IMR-90 (cell line): Measurements from ENCODE around the gene MAGEA8. TPM values are rescaled to one million over a fixed set of nuclear protein-coding genes. Genes with fewer than 3 reads are reported as not detected.

Source experiments
- ATAC-seq: fragments of 200-7000 bp; cut with Tn5 transposase; 2 replicates; pipeline ENCODE4 v1.9.1; 2020; ENCODE audit warnings: low read depth, mild to moderate bottlenecking, moderate library complexity
- BruUV-seq: library from RNA; stranded (reverse); fragments of 400-500 nt; replicated peaks from 2 replicates; lab custom pipeline; 2021; lab: Mats Ljungman, UMichigan
- CTCF ChIA-PET: fragments of 300-600 bp; formaldehyde crosslinking; extraction: SDS; loops from one replicate; lab custom pipeline; 2021; ENCODE audit warnings: antibody characterized with exemption; lab: Yijun Ruan, JAX
- POLR2A ChIA-PET: fragments of 300-600 bp; sonication (Branson Sonifier 250); formaldehyde crosslinking; loops from one replicate; lab custom pipeline; 2022; ENCODE audit warnings: antibody characterized with exemption; ENCODE audit not compliant: unreplicated experiment; lab: Charles Lee
- DNase-seq: peaks from one replicate; pipeline ENCODE4 v3.0.0; 2013
- H2AFZ ChIP-seq: replicated peaks from 2 replicates; pipeline ENCODE3; 2013; ENCODE audit warnings: low read length, mild to moderate bottlenecking; ENCODE audit not compliant: poor library complexity
- H2AK5ac ChIP-seq: 2 replicates; pipeline ENCODE4 v1.6.1; 2013; ENCODE audit warnings: low read depth, low read length, inconsistent platforms
- H2AK9ac ChIP-seq: replicated peaks from 2 replicates; pipeline ENCODE3; 2013; ENCODE audit warnings: mild to moderate bottlenecking, low read depth, low read length, moderate library complexity; ENCODE audit not compliant: poor library complexity
- H2BK120ac ChIP-seq: 2 replicates; pipeline ENCODE4 v1.6.1; 2013; ENCODE audit warnings: low read depth, low read length, inconsistent platforms
- H2BK15ac ChIP-seq: 3 replicates; pipeline ENCODE4 v1.6.1; 2013; ENCODE audit warnings: low read depth, low read length, inconsistent platforms
- H2BK20ac ChIP-seq: 2 replicates; pipeline ENCODE4 v1.6.1; 2013; ENCODE audit warnings: low read depth, mild to moderate bottlenecking, inconsistent platforms, low read length, moderate library complexity
- H2BK5ac ChIP-seq: 2 replicates; pipeline ENCODE4 v1.6.1; 2013; ENCODE audit warnings: mild to moderate bottlenecking, low read depth, low read length, inconsistent platforms; ENCODE audit not compliant: poor library complexity, severe bottlenecking
- H3K14ac ChIP-seq: replicated peaks from 2 replicates; pipeline ENCODE4 v1.6.1; 2013; ENCODE audit warnings: low read depth, low read length, inconsistent platforms
- H3K18ac ChIP-seq: 2 replicates; pipeline ENCODE4 v1.6.1; 2013; ENCODE audit warnings: low read depth, low read length, control low read depth
- H3K23ac ChIP-seq: 2 replicates; pipeline ENCODE4 v1.6.1; 2013; ENCODE audit warnings: low read depth, low read length, inconsistent platforms
- H3K27ac ChIP-seq: 2 replicates; pipeline ENCODE4 v1.5.1; 2013; ENCODE audit warnings: mild to moderate bottlenecking, control low read depth, low read length; ENCODE audit not compliant: insufficient read depth
- H3K27me3 ChIP-seq: 2 replicates; pipeline ENCODE4 v1.6.1; 2013; ENCODE audit warnings: low read length; ENCODE audit not compliant: control insufficient read depth, insufficient read depth
- H3K36me3 ChIP-seq: 2 replicates; pipeline ENCODE4 v1.6.1; 2013; ENCODE audit warnings: low read length, mixed read lengths; ENCODE audit not compliant: control insufficient read depth, insufficient read depth
- H3K4ac ChIP-seq: 2 replicates; pipeline ENCODE4 v1.6.1; 2013; ENCODE audit warnings: low read depth, low read length, inconsistent platforms
- H3K4me1 ChIP-seq: 2 replicates; pipeline ENCODE4 v1.6.1; 2013; ENCODE audit warnings: low read length, mixed read lengths; ENCODE audit not compliant: control insufficient read depth, insufficient read depth
- H3K4me2 ChIP-seq: 2 replicates; pipeline ENCODE4 v1.6.1; 2013; ENCODE audit warnings: low read depth, mild to moderate bottlenecking, control low read depth, low read length, moderate library complexity
- H3K4me3 ChIP-seq: 2 replicates; pipeline ENCODE4 v1.5.1; 2013; ENCODE audit warnings: low read depth, mild to moderate bottlenecking, control low read depth, low read length, moderate library complexity; ENCODE audit not compliant: insufficient read depth
- H3K56ac ChIP-seq: 2 replicates; pipeline ENCODE4 v1.6.1; 2013; ENCODE audit warnings: low read length, inconsistent platforms; ENCODE audit not compliant: insufficient read depth; ENCODE audit errors: extremely low read depth
- H3K79me1 ChIP-seq, 2 experiments: 2 replicates each; pipeline ENCODE4 v1.6.1; 2013; ENCODE audit warnings: low read length in 2 of 2, inconsistent platforms in 1 of 2, low read depth in 1 of 2
- H3K9ac ChIP-seq: 2 replicates; pipeline ENCODE4 v1.6.1; 2013; ENCODE audit warnings: low read depth, low read length, control low read depth
- H3K9me1 ChIP-seq: 2 replicates; pipeline ENCODE4 v1.6.1; 2013; ENCODE audit warnings: low read length, inconsistent platforms; ENCODE audit not compliant: insufficient read depth
- H3K9me3 ChIP-seq: 2 replicates; pipeline ENCODE4 v1.6.1; 2013; ENCODE audit warnings: low read length; ENCODE audit not compliant: control insufficient read depth, insufficient read depth
- H4K20me1 ChIP-seq: 2 replicates; pipeline ENCODE4 v1.6.1; 2013; ENCODE audit warnings: low read length, inconsistent platforms; ENCODE audit not compliant: insufficient read depth
- H4K5ac ChIP-seq: 2 replicates; pipeline ENCODE4 v1.6.1; 2013; ENCODE audit warnings: mild to moderate bottlenecking, low read depth, low read length, control low read depth
- H4K8ac ChIP-seq, 2 experiments: 2 replicates each; pipeline ENCODE4 v1.6.1; 2013; ENCODE audit warnings: low read depth in 2 of 2, low read length in 2 of 2, control low read depth in 1 of 2, inconsistent platforms in 1 of 2
- H4K91ac ChIP-seq: 2 replicates; pipeline ENCODE4 v1.6.1; 2013; ENCODE audit warnings: low read depth, low read length, inconsistent platforms; ENCODE audit not compliant: insufficient read depth
- SMC3 ChIP-seq: fragments of 150-350 bp; IDR thresholded peaks from 2 replicates; pipeline ENCODE4 v1.6.1; 2016; ENCODE audit warnings: low read depth, mild to moderate bottlenecking, antibody characterized with exemption, low read length, moderate library complexity
- WGBS, 2 experiments: methylation state at CpG; one replicate each; pipeline versions ENCODE4 v1.1.5 to v1.1.7; 2013; ENCODE audit warnings: missing lambda C conversion rate in 2 of 2; ENCODE audit not compliant: insufficient read length in 1 of 2; ENCODE audit errors: extremely low coverage in 2 of 2; 5-methylcytosine and 5-hydroxymethylcytosine counted together
- dilution Hi-C: fragments of 300-500 bp; cut with HindIII; formaldehyde crosslinking; loops from one replicate; pipeline ENCODE4 v1.14.3; 2018; ENCODE audit warnings: low sequenced_read_pairs; ENCODE audit not compliant: unreplicated experiment
- in situ Hi-C: fragments of 300-500 bp; cut with MboI; formaldehyde crosslinking; loops from 3 replicates; pipeline ENCODE4 v1.14.3; 2019; ENCODE audit warnings: low sequenced_read_pairs, inconsistent platforms, mixed read lengths
- intact Hi-C: fragments of 100-400 bp; cut with micrococcal nuclease; formaldehyde crosslinking; loops from 2 replicates; pipeline ENCODE4 v1.10.0; 2022
- polyA plus RNA-seq, 3 experiments: library from polyadenylated mRNA; depleted of rRNA; stranded (reverse); fragments of >200 nt; gene quantifications; 2 replicates each; pipeline ENCODE4 v1.2.3, GENCODE V29; 2012; ENCODE audit warnings: low replicate concordance in 1 of 3
- total RNA-seq: library from RNA; depleted of rRNA; stranded (reverse); fragments of >200 nt; gene quantifications from 2 replicates; pipeline ENCODE4 v1.2.3, GENCODE V29; 2012
- TF ChIP-seq, protein P1 (sequence below): fragments of 150-350 bp; IDR thresholded peaks from 2 replicates; pipeline ENCODE4 v1.6.1; 2016; ENCODE audit warnings: low read depth, mild to moderate bottlenecking, low read length, moderate library complexity, borderline replicate concordance

Gene MAGEA8
- total and polyA plus RNA-seq, 2 of the 4 experiments (the other 2 are of a cell fraction), result not detected

DNA sequence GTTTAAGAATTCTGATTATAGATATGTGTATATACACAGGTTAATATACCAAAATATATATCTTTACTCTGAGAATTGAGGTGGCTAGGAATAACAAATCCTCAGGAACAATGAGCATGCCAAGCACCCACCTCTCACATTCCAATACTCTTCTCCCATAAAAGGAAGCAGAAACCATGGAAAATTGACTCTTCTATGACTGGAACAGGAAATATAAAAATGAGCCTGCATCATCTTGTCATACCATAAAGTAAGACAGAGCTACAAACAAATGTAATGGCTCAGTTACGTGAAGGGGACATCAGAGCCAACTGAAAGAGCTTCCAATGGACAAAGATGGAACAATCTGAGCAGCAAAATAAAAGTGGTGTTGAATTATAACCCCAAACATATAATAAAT is 3.8 kb upstream of the MAGEA8 start:
- H4K20me1 ChIP-seq, result no peaks in the 10 kb centered on the region
- H4K91ac ChIP-seq, result no peak overlapping the region
- no peaks in the 10 kb centered on the region for H3K36me3 ChIP-seq
- no peak overlapping the region for H3K56ac ChIP-seq
- no TSS peak for BruUV-seq
- H2BK15ac ChIP-seq, result no peak overlapping the region
- no peak overlapping the region for H2BK5ac ChIP-seq
- no peak overlapping the region for H2AFZ ChIP-seq
- no peaks in the 10 kb centered on the region for H3K79me1 ChIP-seq
- H3K4me2 ChIP-seq, result no peak overlapping the region
- no peak overlapping the region for H3K9ac ChIP-seq
- WGBS, 2 experiments, result no CpG with 5 or more reads among the region's 1 CpG
- DNase-seq (no peak), ATAC-seq (no peak)
- H4K5ac ChIP-seq, result no peak overlapping the region
- H3K27me3 ChIP-seq, result no peaks in the 10 kb centered on the region
- H2BK20ac ChIP-seq, result no peak overlapping the region
- H4K8ac ChIP-seq, result no peak overlapping the region
- H3K9me1 ChIP-seq, result no peaks in the 10 kb centered on the region
- intact Hi-C loops (no loop called here), in situ Hi-C loops (no loop called here), dilution Hi-C loops (no loop called here)
- no peak overlapping the region for H2AK5ac ChIP-seq
- H3K4me3 ChIP-seq, result no peak overlapping the region
- no peaks in the 10 kb centered on the region for H3K9me3 ChIP-seq
- ChIA-PET CTCF (no interaction called here), POLR2A (no interaction called here)
- H2AK9ac ChIP-seq, result no peak overlapping the region
- H3K27ac ChIP-seq, result no peak overlapping the region
- TF ChIP-seq, protein P1, sequence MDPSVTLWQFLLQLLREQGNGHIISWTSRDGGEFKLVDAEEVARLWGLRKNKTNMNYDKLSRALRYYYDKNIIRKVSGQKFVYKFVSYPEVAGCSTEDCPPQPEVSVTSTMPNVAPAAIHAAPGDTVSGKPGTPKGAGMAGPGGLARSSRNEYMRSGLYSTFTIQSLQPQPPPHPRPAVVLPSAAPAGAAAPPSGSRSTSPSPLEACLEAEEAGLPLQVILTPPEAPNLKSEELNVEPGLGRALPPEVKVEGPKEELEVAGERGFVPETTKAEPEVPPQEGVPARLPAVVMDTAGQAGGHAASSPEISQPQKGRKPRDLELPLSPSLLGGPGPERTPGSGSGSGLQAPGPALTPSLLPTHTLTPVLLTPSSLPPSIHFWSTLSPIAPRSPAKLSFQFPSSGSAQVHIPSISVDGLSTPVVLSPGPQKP, result no peak
- no peak for TF ChIP-seq SMC3
- no peak overlapping the region for H2BK120ac ChIP-seq
- H3K4me1 ChIP-seq, result no peaks in the 10 kb centered on the region
- H3K18ac ChIP-seq, result no peak overlapping the region
- H3K23ac ChIP-seq, result no peak overlapping the region
- H3K4ac ChIP-seq, result no peak overlapping the region
- no peak overlapping the region for H3K14ac ChIP-seq
